Smooth muscle cell (in vitro differentiated cells): ENCODE results near the gene C1orf115. TPM values are rescaled to one million over a fixed set of nuclear protein-coding genes. Genes with fewer than 3 reads are reported as not detected.
"Not testable (repeated sequence)": the region's sequence is repeated elsewhere in the genome, so short reads cannot be mapped to it uniquely, and the experiment has no call there.

Source experiments
- DNase-seq: peaks from one replicate; lab custom pipeline; 2025; ENCODE audit not compliant: unreplicated experiment; lab: John Stamatoyannopoulos, UW
- H2AFZ ChIP-seq: fragments of 200-600 bp; sonication (generic); 2 replicates; pipeline ENCODE4 v1.6.0; 2016; ENCODE audit warnings: antibody characterized with exemption, low read depth, mild to moderate bottlenecking
- H3F3A ChIP-seq: fragments of 200-600 bp; sonication (generic); 2 replicates; pipeline ENCODE4 v1.6.0; 2017; ENCODE audit warnings: antibody characterized with exemption, low read depth
- H3K27ac ChIP-seq: fragments of 200-600 bp; sonication (generic); 2 replicates; pipeline ENCODE4 v1.5.1; 2016; ENCODE audit warnings: low read depth, mild to moderate bottlenecking
- H3K27me3 ChIP-seq: fragments of 200-600 bp; sonication (generic); 2 replicates; pipeline ENCODE4 v1.6.1; 2016; ENCODE audit warnings: low read depth, mild to moderate bottlenecking
- H3K36me3 ChIP-seq: fragments of 200-600 bp; sonication (generic); 2 replicates; pipeline ENCODE4 v1.5.1; 2016; ENCODE audit warnings: low read depth
- H3K4me1 ChIP-seq: fragments of 200-600 bp; sonication (generic); 2 replicates; pipeline ENCODE4 v1.5.1; 2016; ENCODE audit warnings: low read depth
- H3K4me2 ChIP-seq: fragments of 200-600 bp; sonication (generic); 2 replicates; pipeline ENCODE4 v1.6.0; 2016; ENCODE audit warnings: mild to moderate bottlenecking
- H3K4me3 ChIP-seq: fragments of 200-600 bp; sonication (generic); 2 replicates; pipeline ENCODE4 v1.5.1; 2016; ENCODE audit warnings: mild to moderate bottlenecking
- H3K79me2 ChIP-seq: fragments of 200-600 bp; sonication (generic); 2 replicates; pipeline ENCODE4 v1.6.0; 2016; ENCODE audit warnings: low read depth, mild to moderate bottlenecking
- H3K9ac ChIP-seq: fragments of 200-600 bp; sonication (generic); 2 replicates; pipeline ENCODE4 v1.6.0; 2016; ENCODE audit warnings: low read depth
- H3K9me3 ChIP-seq: fragments of 200-600 bp; sonication (generic); replicated peaks from 2 replicates; pipeline ENCODE4 v1.5.1; 2016; ENCODE audit warnings: low read depth
- H4K20me1 ChIP-seq: fragments of 200-600 bp; sonication (generic); 2 replicates; pipeline ENCODE4 v1.6.0; 2016; ENCODE audit warnings: low read depth
- CTCF ChIP-seq: fragments of 200-600 bp; sonication (generic); IDR thresholded peaks from 2 replicates; pipeline ENCODE4 v1.5.1; 2017; ENCODE audit warnings: borderline replicate concordance, mild to moderate bottlenecking, antibody characterized with exemption; ENCODE audit not compliant: insufficient read depth, poor library complexity, severe bottlenecking
- WGBS: methylation state at CpG from one replicate; pipeline ENCODE4 v1.1.7; 2016; ENCODE audit warnings: low lambda C conversion rate; 5-methylcytosine and 5-hydroxymethylcytosine counted together
- polyA plus RNA-seq: library from polyadenylated mRNA; unstranded; fragments of >200 nt; fragmentation: Nextera tagmentation; extraction: Ambion mirVana; gene quantifications from 2 replicates; pipeline ENCODE4 v1.2.1, GENCODE V29; 2016
- total RNA-seq: library from RNA; depleted of rRNA; stranded (reverse); fragments of >200 nt; gene quantifications from 2 replicates; pipeline ENCODE4 v1.2.3, GENCODE V29; 2014

Gene C1orf115
- total and polyA plus RNA-seq, 2 experiments from 2014 or later, result 0.05 to 1.2 TPM

- Histone ChIP-seq H3K36me3 (no peaks in the 10 kb centered on the region), H3K4me3 (no peak overlapping the region), H4K20me1 (no peaks in the 10 kb centered on the region), H3K4me1 (no peaks in the 10 kb centered on the region), H2AFZ (no peak overlapping the region), H3K9me3 (no peaks in the 10 kb centered on the region), H3F3A (no peaks in the 10 kb centered on the region), H3K79me2 (no peaks in the 10 kb centered on the region), H3K9ac (no peak overlapping the region), H3K27me3 (no peaks in the 10 kb centered on the region), H3K4me2 (no peak overlapping the region), H3K27ac (no peak overlapping the region)
- WGBS, result 89% methylated on average over 10 of the region's 10 CpGs
- TF ChIP-seq CTCF, result peak; percentile 2
- no peak for DNase-seq
Measured at GRCh38 chr1:220681220-220681880, 8.8 kb upstream of the C1orf115 start.

- Histone ChIP-seq H3K9ac (no peak overlapping the region), H3K4me3 (no peak overlapping the region), H3K27me3 (no peaks in the 10 kb centered on the region), H3K36me3 (no peaks in the 10 kb centered on the region), H3K79me2 (no peaks in the 10 kb centered on the region), H3K4me2 (no peak overlapping the region), H3F3A (no peaks in the 10 kb centered on the region), H3K9me3 (no peaks in the 10 kb centered on the region), H4K20me1 (no peaks in the 10 kb centered on the region), H2AFZ (no peak overlapping the region), H3K27ac (no peak overlapping the region), H3K4me1 (no peaks in the 10 kb centered on the region)
- DNase-seq, result no peak
- no peak for TF ChIP-seq CTCF
- WGBS, result 89% methylated on average over 17 of the region's 17 CpGs
Measured at GRCh38 chr1:220682901-220683576, 7.1 kb upstream of the C1orf115 start.

GRCh38 chr1:220683716-220684115 lies 6.4 kb upstream of the C1orf115 start:
- H3K9ac ChIP-seq, H3K4me1 ChIP-seq, DNase-seq, H4K20me1 ChIP-seq, H3F3A ChIP-seq, H3K36me3 ChIP-seq, H3K27ac ChIP-seq, H3K9me3 ChIP-seq, H3K4me3 ChIP-seq, H3K4me2 ChIP-seq, H2AFZ ChIP-seq, H3K27me3 ChIP-seq, H3K79me2 ChIP-seq: not testable (repeated sequence)
- WGBS, result 96% methylated on average over 12 of the region's 12 CpGs

GRCh38 chr1:220684890-220685289 lies 5.3 kb upstream of the C1orf115 start:
- Histone ChIP-seq H4K20me1 (no peaks in the 10 kb centered on the region), H3K4me1 (no peaks in the 10 kb centered on the region), H3K4me2 (no peak overlapping the region), H3K36me3 (no peaks in the 10 kb centered on the region), H3K4me3 (no peak overlapping the region), H3K27me3 (peaks cover 12% of the 10 kb centered on the region), H3K9me3 (no peaks in the 10 kb centered on the region), H3K9ac (no peak overlapping the region), H2AFZ (no peak overlapping the region), H3K27ac (no peak overlapping the region), H3F3A (no peaks in the 10 kb centered on the region), H3K79me2 (no peaks in the 10 kb centered on the region)
- no peak for DNase-seq
- no peak for TF ChIP-seq CTCF
- 90% methylated on average over 4 of the region's 4 CpGs for WGBS
